ENCODE data around the gene UBE2D1. TPM values are rescaled to one million over a fixed set of nuclear protein-coding genes. Genes with fewer than 3 reads are reported as not detected.

The UBE2D1 gene
- total RNA-seq, 1 experiment from 2014 or later: 13.6 TPM

DNA sequence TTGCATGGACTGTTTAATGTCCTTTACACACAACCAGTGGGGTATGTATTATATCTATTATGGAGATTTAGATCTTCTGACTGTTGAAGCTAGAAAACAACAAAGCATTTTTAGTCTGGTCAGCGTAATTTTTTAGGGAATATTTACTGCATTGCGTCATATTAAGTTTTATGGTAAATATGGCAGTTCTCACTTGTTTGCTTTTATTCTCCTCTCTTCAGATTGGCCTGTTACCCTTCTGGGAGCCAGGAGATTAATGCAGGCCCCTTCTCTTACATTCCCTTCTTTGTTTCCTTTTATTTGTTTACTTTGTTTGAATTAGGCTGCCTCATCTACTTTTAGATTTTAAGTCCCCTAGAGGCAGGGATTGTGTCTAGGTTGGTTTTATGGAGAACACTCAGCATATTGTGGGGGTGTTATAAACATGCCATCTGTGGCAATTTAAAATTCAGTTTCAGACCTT lies 13.8 kb downstream of the UBE2D1 start:
- no peaks in the 10 kb centered on the region for H3K27me3 ChIP-seq (ENCODE audit: low read length)
- no peaks in the 10 kb centered on the region for H3K9me2 ChIP-seq (replicated peaks; ENCODE audit: low read length)
- H3K9me3 ChIP-seq (ENCODE audit: low read length): no peaks in the 10 kb centered on the region
- CTCF ChIA-PET: no interaction called here
- H3K4me3 ChIP-seq (ENCODE audit: low read length): no peak overlapping the region
- no peak overlapping the region for H3K4me2 ChIP-seq (ENCODE audit: low read length)
- peaks cover 14% of the 10 kb centered on the region for H3K4me1 ChIP-seq (ENCODE audit: insufficient read depth, low read length)
- peaks cover 4% of the 10 kb centered on the region; the same call in 1 of the 2 replicates for H3K36me3 ChIP-seq (ENCODE audit: low read depth, low read length)
- ATAC-seq (peak; percentile 28; the same call in 1 of the 2 replicates), DNase-seq (peak; percentile 10)
- POLR2A ChIA-PET (ENCODE audit: unreplicated experiment): no interaction called here
- no peak overlapping the region for H3K27ac ChIP-seq (ENCODE audit: low read length)
- H3K9ac ChIP-seq (ENCODE audit: low read length): no peak overlapping the region
- peaks cover 53% of the 10 kb centered on the region for H3K79me2 ChIP-seq (ENCODE audit: low read length)
- intact Hi-C loops (cut with micrococcal nuclease): no loop called here
- no peak for TF ChIP-seq EZH2phosphoT487 (IDR thresholded peaks at IDR 0.05; ENCODE audit: borderline replicate concordance, low read length)
- TF ChIP-seq EZH2 (IDR thresholded peaks at IDR 0.05; ENCODE audit: low read length, unreplicated experiment): no peak
- TF ChIP-seq, protein P1, sequence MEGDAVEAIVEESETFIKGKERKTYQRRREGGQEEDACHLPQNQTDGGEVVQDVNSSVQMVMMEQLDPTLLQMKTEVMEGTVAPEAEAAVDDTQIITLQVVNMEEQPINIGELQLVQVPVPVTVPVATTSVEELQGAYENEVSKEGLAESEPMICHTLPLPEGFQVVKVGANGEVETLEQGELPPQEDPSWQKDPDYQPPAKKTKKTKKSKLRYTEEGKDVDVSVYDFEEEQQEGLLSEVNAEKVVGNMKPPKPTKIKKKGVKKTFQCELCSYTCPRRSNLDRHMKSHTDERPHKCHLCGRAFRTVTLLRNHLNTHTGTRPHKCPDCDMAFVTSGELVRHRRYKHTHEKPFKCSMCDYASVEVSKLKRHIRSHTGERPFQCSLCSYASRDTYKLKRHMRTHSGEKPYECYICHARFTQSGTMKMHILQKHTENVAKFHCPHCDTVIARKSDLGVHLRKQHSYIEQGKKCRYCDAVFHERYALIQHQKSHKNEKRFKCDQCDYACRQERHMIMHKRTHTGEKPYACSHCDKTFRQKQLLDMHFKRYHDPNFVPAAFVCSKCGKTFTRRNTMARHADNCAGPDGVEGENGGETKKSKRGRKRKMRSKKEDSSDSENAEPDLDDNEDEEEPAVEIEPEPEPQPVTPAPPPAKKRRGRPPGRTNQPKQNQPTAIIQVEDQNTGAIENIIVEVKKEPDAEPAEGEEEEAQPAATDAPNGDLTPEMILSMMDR (conservative IDR thresholded peaks at IDR 0.05; ENCODE audit: low read depth, low read length): peak; percentile 23; the same call in 1 of the 2 replicates
- no TSS peak for BruUV-seq (replicated peaks)
- no peak overlapping the region for H2AFZ ChIP-seq (ENCODE audit: low read length)
- peaks cover 18% of the 10 kb centered on the region for H4K20me1 ChIP-seq (ENCODE audit: low read length)
- no peaks in the 10 kb centered on the region for H3F3A ChIP-seq (ENCODE audit: low read length, unreplicated experiment)

DNA sequence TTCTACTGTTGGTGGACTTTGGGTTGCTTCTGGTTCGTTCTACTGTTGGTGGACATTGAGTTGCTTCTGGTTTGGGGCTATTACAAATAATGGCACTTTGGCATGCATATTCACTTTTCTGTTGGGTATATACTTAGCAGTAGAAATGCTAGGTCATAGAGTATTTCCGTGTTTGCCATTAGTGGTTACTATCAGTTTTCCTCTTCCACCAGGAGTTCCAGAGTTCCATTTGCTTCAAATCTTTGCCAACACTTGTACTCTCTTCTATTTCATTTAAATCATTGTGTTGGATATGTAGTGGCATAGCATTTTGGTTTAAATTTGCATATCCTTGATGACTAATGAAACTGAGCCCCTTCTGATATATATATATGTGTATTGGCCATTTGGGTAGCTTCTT lies 15.2 kb downstream of the UBE2D1 start:
- H3K4me2 ChIP-seq (ENCODE audit: low read length): no peak overlapping the region
- no peak overlapping the region for H3K4me3 ChIP-seq (ENCODE audit: low read length)
- H2AFZ ChIP-seq (ENCODE audit: low read length): no peak overlapping the region
- H3K9me3 ChIP-seq (ENCODE audit: low read length): no peaks in the 10 kb centered on the region
- intact Hi-C loops (cut with micrococcal nuclease): no loop called here
- H3K27me3 ChIP-seq (ENCODE audit: low read length): no peaks in the 10 kb centered on the region
- peaks cover 14% of the 10 kb centered on the region for H3K4me1 ChIP-seq (ENCODE audit: insufficient read depth, low read length)
- peaks cover 18% of the 10 kb centered on the region for H4K20me1 ChIP-seq (ENCODE audit: low read length)
- BruUV-seq (replicated peaks): no TSS peak
- H3K9ac ChIP-seq (ENCODE audit: low read length): no peak overlapping the region
- TF ChIP-seq, protein P1 (conservative IDR thresholded peaks at IDR 0.05; ENCODE audit: low read depth, low read length): no peak
- TF ChIP-seq EZH2 (IDR thresholded peaks at IDR 0.05; ENCODE audit: low read length, unreplicated experiment): no peak
- TF ChIP-seq EZH2phosphoT487 (IDR thresholded peaks at IDR 0.05; ENCODE audit: borderline replicate concordance, low read length): no peak
- ChIA-PET POLR2A (ENCODE audit: unreplicated experiment) (no interaction called here), CTCF (no interaction called here)
- no peaks in the 10 kb centered on the region for H3K9me2 ChIP-seq (replicated peaks; ENCODE audit: low read length)
- H3K36me3 ChIP-seq (ENCODE audit: low read depth, low read length): peaks cover 4% of the 10 kb centered on the region; the same call in 1 of the 2 replicates
- H3K27ac ChIP-seq (ENCODE audit: low read length): no peak overlapping the region
- ATAC-seq (no peak), DNase-seq (no peak)
- peaks cover 55% of the 10 kb centered on the region for H3K79me2 ChIP-seq (ENCODE audit: low read length)
- no peaks in the 10 kb centered on the region for H3F3A ChIP-seq (ENCODE audit: low read length, unreplicated experiment)

DNA sequence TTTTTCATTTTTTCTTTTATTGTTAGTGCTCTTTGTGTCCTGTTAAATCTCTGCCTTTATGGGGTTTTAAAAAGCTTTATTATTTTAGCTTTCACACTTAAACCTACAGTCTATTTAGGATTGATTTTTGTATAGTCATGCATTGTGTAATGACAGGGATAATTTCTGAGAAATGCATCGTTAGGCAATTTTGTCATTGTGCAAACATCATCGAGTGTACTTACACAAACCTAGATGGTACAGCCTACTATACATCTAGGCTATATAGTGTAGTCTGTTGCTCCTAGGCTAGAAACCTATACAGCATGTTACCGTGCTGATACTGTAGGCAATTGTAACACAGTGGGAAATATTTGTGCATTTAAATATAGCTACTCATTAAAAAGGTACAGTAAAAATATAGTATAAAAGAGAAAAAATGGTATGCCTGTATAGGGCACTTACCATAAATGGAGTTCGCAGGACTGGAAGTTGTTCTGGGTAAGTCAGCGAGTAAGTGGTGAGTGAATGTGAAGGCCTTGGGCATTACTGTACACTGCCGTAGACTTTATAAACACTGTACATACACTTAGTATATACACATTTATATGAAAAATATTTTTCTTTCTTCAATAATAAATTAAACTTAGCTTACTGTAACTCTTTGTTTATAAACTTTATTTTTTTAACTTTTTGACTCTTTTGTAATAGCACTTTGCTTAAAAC lies 16.0 kb downstream of the UBE2D1 start:
- peaks cover 59% of the 10 kb centered on the region for H3K79me2 ChIP-seq (ENCODE audit: low read length)
- H2AFZ ChIP-seq (ENCODE audit: low read length): no peak overlapping the region
- peaks cover 4% of the 10 kb centered on the region; the same call in 1 of the 2 replicates for H3K36me3 ChIP-seq (ENCODE audit: low read depth, low read length)
- no peak overlapping the region for H3K4me3 ChIP-seq (ENCODE audit: low read length)
- no peak for ATAC-seq
- peaks cover 14% of the 10 kb centered on the region for H3K4me1 ChIP-seq (ENCODE audit: insufficient read depth, low read length)
- H3K4me2 ChIP-seq (ENCODE audit: low read length): no peak overlapping the region
- H3K27me3 ChIP-seq (ENCODE audit: low read length): no peaks in the 10 kb centered on the region
- H3K9ac ChIP-seq (ENCODE audit: low read length): no peak overlapping the region
- ChIA-PET CTCF (no interaction called here), POLR2A (ENCODE audit: unreplicated experiment) (no interaction called here)
- no peaks in the 10 kb centered on the region for H3K9me2 ChIP-seq (replicated peaks; ENCODE audit: low read length)
- peak; percentile 1 for DNase-seq
- H3K9me3 ChIP-seq (ENCODE audit: low read length): no peaks in the 10 kb centered on the region
- H3K27ac ChIP-seq (ENCODE audit: low read length): no peak overlapping the region
- H3F3A ChIP-seq (ENCODE audit: low read length, unreplicated experiment): no peaks in the 10 kb centered on the region
- no peak for TF ChIP-seq EZH2phosphoT487 (IDR thresholded peaks at IDR 0.05; ENCODE audit: borderline replicate concordance, low read length)
- peaks cover 25% of the 10 kb centered on the region for H4K20me1 ChIP-seq (ENCODE audit: low read length)
- no TSS peak for BruUV-seq (replicated peaks)
- intact Hi-C loops (cut with micrococcal nuclease): no loop called here
